Thymus (tissue), 11 donors: ENCODE data around the gene ALG13. TPM values are rescaled to one million over a fixed set of nuclear protein-coding genes. Genes with fewer than 3 reads are reported as not detected.
"Not testable (repeated sequence)": the region's sequence is repeated elsewhere in the genome, so short reads cannot be mapped to it uniquely, and the experiment has no call there.

Experiments used
- DNase-seq, 9 donors: peaks; one replicate each; pipeline ENCODE4 v3.0.0-alpha.2; 2013; ENCODE audit warnings: low spot score in 9 of 9, low read depth in 6 of 9, missing footprints in 1 of 9
- H3K27ac ChIP-seq, 2 donors: one replicate each; pipeline ENCODE4 v1.5.1; 2013; ENCODE audit warnings: control low read depth in 1 of 2, low read depth in 1 of 2, low read length in 1 of 2, mild to moderate bottlenecking in 1 of 2, moderate library complexity in 1 of 2
- H3K27me3 ChIP-seq, 2 donors: one replicate each; pipeline ENCODE4 v1.5.1; 2013; ENCODE audit warnings: low read length in 1 of 2; ENCODE audit not compliant: control insufficient read depth in 2 of 2, insufficient read depth in 1 of 2
- H3K36me3 ChIP-seq, 2 donors: one replicate each; pipeline ENCODE4 v1.5.1; 2013; ENCODE audit warnings: low read length in 1 of 2, mild to moderate bottlenecking in 1 of 2, moderate library complexity in 1 of 2; ENCODE audit not compliant: control insufficient read depth in 2 of 2, insufficient read depth in 2 of 2
- H3K4me1 ChIP-seq, 2 donors: one replicate each; pipeline ENCODE4 v1.5.1; 2013; ENCODE audit warnings: low read length in 2 of 2; ENCODE audit not compliant: control insufficient read depth in 2 of 2, insufficient read depth in 2 of 2
- H3K4me3 ChIP-seq, 2 donors: one replicate each; pipeline ENCODE4 v1.5.1; 2013; ENCODE audit warnings: low read length in 2 of 2, control low read depth in 1 of 2, mild to moderate bottlenecking in 1 of 2
- H3K9me3 ChIP-seq, 2 donors: one replicate each; pipeline ENCODE4 v1.5.1; 2013; ENCODE audit warnings: low read length in 1 of 2, mild to moderate bottlenecking in 1 of 2; ENCODE audit not compliant: control insufficient read depth in 2 of 2, insufficient read depth in 1 of 2
- WGBS: extraction: QIAGEN DNeasy Blood & Tissue Kit; methylation state at CpG from one replicate; pipeline ENCODE4 v1.1.7; 2013; 5-methylcytosine and 5-hydroxymethylcytosine counted together
- polyA plus RNA-seq: library from polyadenylated mRNA; stranded (reverse); fragments of 200-250 nt; gene quantifications from one replicate; pipeline ENCODE4 v1.2.3, GENCODE V29; 2013
- total RNA-seq: library from RNA; stranded (reverse); fragments of 120-200 nt; gene quantifications from one replicate; pipeline ENCODE4 v1.2.4, GENCODE V29; 2013
- donor health status: healthy.

The ALG13 gene
- total and polyA plus RNA-seq, 2 donors = 30.4 to 54.6 TPM

DNA sequence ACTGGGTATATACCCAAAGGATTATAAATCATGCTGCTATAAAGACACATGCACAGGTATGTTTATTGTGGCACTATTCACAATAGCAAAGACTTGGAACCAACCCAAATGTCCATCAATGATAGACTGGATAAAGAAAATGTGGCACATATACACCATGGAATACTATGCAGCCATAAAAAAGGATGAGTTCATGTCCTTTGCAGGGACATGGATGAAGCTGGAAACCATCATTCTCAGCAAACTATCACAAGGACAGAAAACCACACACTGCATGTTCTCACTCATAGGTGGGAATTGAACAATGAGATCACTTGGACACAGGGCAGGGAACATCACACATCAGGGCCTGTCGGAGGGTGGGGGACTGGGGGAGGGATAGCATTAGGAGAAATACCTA lies 109.1 kb downstream of the ALG13 start:
- DNase-seq, H3K9me3 ChIP-seq, H3K4me1 ChIP-seq, H3K27me3 ChIP-seq, H3K27ac ChIP-seq, H3K4me3 ChIP-seq, H3K36me3 ChIP-seq: not testable (repeated sequence)
- 100% methylated on average over 1 of the region's 1 CpG for WGBS

Other genes with a start within 250 kb of the ALG13 start
- 0.14 TPM for gene SERTM2, start 169.5 kb upstream of the ALG13 start, total RNA-seq
- gene SERTM2, start 169.5 kb upstream of the ALG13 start, polyA plus RNA-seq = 0.02 TPM
- 0.09 TPM for gene TRPC5OS, start 195.0 kb downstream of the ALG13 start, total RNA-seq
- 0.05 TPM for gene TRPC5OS, start 195.0 kb downstream of the ALG13 start, polyA plus RNA-seq